Spinal cord (tissue), 10 donors: ENCODE data around the gene CLPSL2. TPM values are rescaled to one million over a fixed set of nuclear protein-coding genes. Genes with fewer than 3 reads are reported as not detected.

Experiments used
- DNase-seq, 6 donors: peaks; one replicate each; pipeline versions ENCODE4 v3.0.0 to v3.0.0-alpha.2; 2013 to 2015; ENCODE audit warnings: low spot score in 6 of 6, low read depth in 4 of 6
- H3K27ac ChIP-seq: one replicate; pipeline ENCODE4 v1.5.1; 2013; ENCODE audit warnings: low read depth, low read length, control low read depth
- H3K27me3 ChIP-seq: one replicate; pipeline ENCODE4 v1.6.1; 2013; ENCODE audit warnings: low read length; ENCODE audit not compliant: control insufficient read depth, insufficient read depth
- H3K36me3 ChIP-seq: one replicate; pipeline ENCODE4 v1.6.1; 2013; ENCODE audit warnings: low read length; ENCODE audit not compliant: control insufficient read depth, insufficient read depth
- H3K4me1 ChIP-seq: one replicate; pipeline ENCODE4 v1.6.1; 2013; ENCODE audit warnings: low read length; ENCODE audit not compliant: control insufficient read depth, insufficient read depth
- H3K4me3 ChIP-seq: one replicate; pipeline ENCODE4 v1.5.1; 2013; ENCODE audit warnings: low read depth, low read length, control low read depth
- H3K9me3 ChIP-seq: one replicate; pipeline ENCODE4 v1.6.1; 2013; ENCODE audit warnings: low read length; ENCODE audit not compliant: control insufficient read depth, insufficient read depth
- WGBS: methylation state at CpG from one replicate; pipeline ENCODE4 v1.1.5; 2013; ENCODE audit warnings: missing lambda C conversion rate; ENCODE audit not compliant: insufficient coverage; 5-methylcytosine and 5-hydroxymethylcytosine counted together
- long read RNA-seq, 4 donors: transcript quantifications; one replicate each; lab custom pipeline, GENCODE V29; 2026
- polyA plus RNA-seq, 2 donors: library from polyadenylated mRNA; unstranded; fragments of 120-200 nt; gene quantifications; one replicate each; pipeline ENCODE4 v1.2.1, GENCODE V29; 2013; ENCODE audit not compliant: insufficient read length in 2 of 2
- total RNA-seq, 2 donors: library from RNA; depleted of rRNA in 1 of 2; stranded (reverse); fragments of 120-200 nt in 1 of 2; fragments of >200 nt in 1 of 2; gene quantifications; one replicate each; pipeline versions ENCODE4 v1.2.3 to v1.2.4, GENCODE V29; 2013 to 2014
- donor health status: healthy.

The CLPSL2 gene
- not detected for total RNA-seq
- polyA plus RNA-seq: under 1 TPM in 1 of 2 donors, not detected in 1; 0.56 TPM
- long read RNA-seq, donor 1: 0 reads
- long read RNA-seq, donor 2: 0 reads
- long read RNA-seq, donor 3: 0 reads
- long read RNA-seq, donor 4: 0 reads

- Histone ChIP-seq H3K27me3 (peaks cover 11% of the 10 kb centered on the region), H3K27ac (no peak within 1 kb of the TSS), H3K36me3 (no peaks in the 10 kb centered on the region), H3K4me3 (peak within 1 kb of the TSS; percentile 18), H3K9me3 (no peaks in the 10 kb centered on the region), H3K4me1 (peaks cover 4% of the 10 kb centered on the region)
- DNase-seq: peak in 2 of 6 donors; percentile 27 to 29
- WGBS: under 1% methylated on average over 53 of the region's 56 CpGs
Observed at GRCh38 chr6:35776364-35777215, at the start of gene CLPSL2. Gene CLPSL2, plus strand, starts transcription at chr6:35776598. Its CDS starts 21 bp downstream, at chr6:35776619.

GRCh38 chr6:35727231-35727934, 49.0 kb upstream of the CLPSL2 start:
- Histone ChIP-seq H3K9me3 (no peaks in the 10 kb centered on the region), H3K36me3 (no peaks in the 10 kb centered on the region), H3K27ac (peak overlapping the region; percentile 92), H3K27me3 (no peaks in the 10 kb centered on the region), H3K4me1 (peaks cover 42% of the 10 kb centered on the region), H3K4me3 (peak overlapping the region; percentile 64)
- DNase-seq: peak in 5 of 6 donors; percentile 61 to 98 (median 75)
- 0% methylated on average over 26 of the region's 29 CpGs for WGBS

GRCh38 chr6:35727935-35728682, 48.3 kb upstream of the CLPSL2 start:
- DNase-seq: peak in 4 of 6 donors; percentile 66 to 94 (median 80)
- whole genome bisulfite sequencing: under 1% methylated on average over 53 of the region's 57 CpGs
- H3K27me3 ChIP-seq: no peaks in the 10 kb centered on the region
- no peaks in the 10 kb centered on the region for H3K9me3 ChIP-seq
- H3K4me1 ChIP-seq: peaks cover 48% of the 10 kb centered on the region
- H3K27ac ChIP-seq: peak overlapping the region; percentile 92
- peak overlapping the region; percentile 64 for H3K4me3 ChIP-seq
- H3K36me3 ChIP-seq: no peaks in the 10 kb centered on the region

- H3K9me3 ChIP-seq: no peaks in the 10 kb centered on the region
- WGBS: 58% methylated on average over 10 of the region's 12 CpGs
- peaks cover 48% of the 10 kb centered on the region for H3K4me1 ChIP-seq
- H3K27ac ChIP-seq: peak overlapping the region; percentile 91
- DNase-seq: peak in 1 of 6 donors; percentile 30
- H3K4me3 ChIP-seq: peak overlapping the region; percentile 52
- H3K27me3 ChIP-seq: no peaks in the 10 kb centered on the region
- H3K36me3 ChIP-seq: no peaks in the 10 kb centered on the region
Observed at GRCh38 chr6:35728683-35729678, 47.4 kb upstream of the CLPSL2 start.

GRCh38 chr6:35729722-35730121, 46.7 kb upstream of the CLPSL2 start:
- no peaks in the 10 kb centered on the region for H3K27me3 ChIP-seq
- no peak for DNase-seq
- no peak overlapping the region for H3K4me3 ChIP-seq
- 25% methylated on average over 2 of the region's 2 CpGs for WGBS
- H3K9me3 ChIP-seq: no peaks in the 10 kb centered on the region
- H3K4me1 ChIP-seq: peaks cover 48% of the 10 kb centered on the region
- H3K36me3 ChIP-seq: no peaks in the 10 kb centered on the region
- no peak overlapping the region for H3K27ac ChIP-seq

- Histone ChIP-seq H3K4me3 (peak overlapping the region; percentile 20), H3K9me3 (no peaks in the 10 kb centered on the region), H3K4me1 (peaks cover 45% of the 10 kb centered on the region), H3K36me3 (no peaks in the 10 kb centered on the region), H3K27ac (peak overlapping the region; percentile 70), H3K27me3 (no peaks in the 10 kb centered on the region)
- 4% methylated on average over 11 of the region's 15 CpGs for WGBS
- no peak for DNase-seq
Observed at GRCh38 chr6:35730745-35731413, 45.5 kb upstream of the CLPSL2 start.

GRCh38 chr6:35731414-35731735, 45.0 kb upstream of the CLPSL2 start:
- Histone ChIP-seq H3K27ac (peak overlapping the region; percentile 95), H3K9me3 (no peaks in the 10 kb centered on the region), H3K4me1 (peaks cover 42% of the 10 kb centered on the region), H3K36me3 (no peaks in the 10 kb centered on the region), H3K27me3 (no peaks in the 10 kb centered on the region), H3K4me3 (peak overlapping the region; percentile 84)
- 3% methylated on average over 4 of the region's 23 CpGs for WGBS
- peak in 5 of 6 donors; percentile 77 to 97 (median 90) for DNase-seq

- peak overlapping the region; percentile 95 for H3K27ac ChIP-seq
- peak in 5 of 6 donors; percentile 59 to 94 (median 73) for DNase-seq
- peaks cover 42% of the 10 kb centered on the region for H3K4me1 ChIP-seq
- H3K36me3 ChIP-seq: no peaks in the 10 kb centered on the region
- no peaks in the 10 kb centered on the region for H3K9me3 ChIP-seq
- H3K27me3 ChIP-seq: no peaks in the 10 kb centered on the region
- WGBS: under 1% methylated on average over 49 of the region's 61 CpGs
- H3K4me3 ChIP-seq: peak overlapping the region; percentile 84
Observed at GRCh38 chr6:35731736-35732532, 44.5 kb upstream of the CLPSL2 start.
